HL-60 (cell line): ENCODE results near the gene C16orf95.

ENCODE experiments used
- DNase-seq, 2 experiments: peaks; one replicate each; pipeline ENCODE4 v3.0.0-alpha.2; 2010 to 2020; ENCODE audit warnings: low read depth in 1 of 2, low spot score in 1 of 2
- H3K27ac ChIP-seq: fragments of 250-450 bp; sonication (Bioruptor Pico); replicated peaks from 2 replicates; pipeline ENCODE4 v1.5.1; 2020; ENCODE audit warnings: mild to moderate bottlenecking, moderate library complexity
- H3K27me3 ChIP-seq: fragments of 250-450 bp; sonication (Bioruptor Pico); 2 replicates; pipeline ENCODE4 v1.5.1; 2021; ENCODE audit warnings: mild to moderate bottlenecking, moderate library complexity; ENCODE audit not compliant: insufficient read depth, poor library complexity, severe bottlenecking
- H3K4me3 ChIP-seq: replicated peaks from 2 replicates; pipeline ENCODE4 v1.5.1; 2011; ENCODE audit warnings: mild to moderate bottlenecking, control low read depth, low read length; ENCODE audit not compliant: insufficient read depth
- CTCF ChIP-seq: IDR thresholded peaks from one replicate; pipeline ENCODE4 v1.5.1; 2011; ENCODE audit warnings: low read length, control low read depth, inconsistent platforms; ENCODE audit not compliant: insufficient read depth
- GABPA ChIP-seq: IDR thresholded peaks from 2 replicates; pipeline ENCODE4 v1.6.1; 2012; ENCODE audit warnings: low read depth
- POLR2AphosphoS5 ChIP-seq: IDR thresholded peaks from 2 replicates; pipeline ENCODE4 v1.6.1; 2012; ENCODE audit warnings: low read depth
- REST ChIP-seq: IDR thresholded peaks from 2 replicates; pipeline ENCODE4 v1.6.1; 2012; ENCODE audit warnings: low read depth; ENCODE audit not compliant: insufficient replicate concordance
- SPI1 ChIP-seq: IDR thresholded peaks from 2 replicates; pipeline ENCODE4 v1.6.1; 2012; ENCODE audit warnings: low read depth, mild to moderate bottlenecking, borderline replicate concordance

C16orf95 gene

GRCh38 chr16:87358250-87358649, 41.1 kb upstream of the C16orf95 start:
- TF ChIP-seq GABPA (no peak), POLR2AphosphoS5 (no peak), SPI1 (no peak), REST (no peak), CTCF (no peak)
- Histone ChIP-seq H3K27me3 (no peaks in the 10 kb centered on the region), H3K4me3 (no peak overlapping the region), H3K27ac (no peak overlapping the region)
- no peak for DNase-seq

GRCh38 chr16:87356491-87356853, 39.3 kb upstream of the C16orf95 start:
- Histone ChIP-seq H3K27ac (no peak overlapping the region), H3K4me3 (no peak overlapping the region), H3K27me3 (no peaks in the 10 kb centered on the region)
- no peak for TF ChIP-seq CTCF
- no peak for TF ChIP-seq SPI1
- no peak for TF ChIP-seq GABPA
- no peak for TF ChIP-seq POLR2AphosphoS5
- no peak for TF ChIP-seq REST
- DNase-seq: no peak

- H3K27ac ChIP-seq: no peak overlapping the region
- no peaks in the 10 kb centered on the region for H3K27me3 ChIP-seq
- H3K4me3 ChIP-seq: no peak overlapping the region
- DNase-seq: no peak
- TF ChIP-seq REST (no peak), SPI1 (no peak), GABPA (no peak)
Observed at GRCh38 chr16:87353613-87354012, 36.4 kb upstream of the C16orf95 start.

GRCh38 chr16:87352818-87353217, 35.6 kb upstream of the C16orf95 start:
- Histone ChIP-seq H3K27me3 (no peaks in the 10 kb centered on the region), H3K27ac (no peak overlapping the region), H3K4me3 (no peak overlapping the region)
- TF ChIP-seq POLR2AphosphoS5: no peak
- no peak for TF ChIP-seq SPI1
- TF ChIP-seq GABPA: no peak
- TF ChIP-seq CTCF: no peak
- TF ChIP-seq REST: no peak
- no peak for DNase-seq
